IPS-NIHi7 (cell line): ENCODE measurements around the gene POU2F1.
A peak's percentile ranks its signal among the peaks of the same experiment; 100 is the strongest.
"Not testable (repeated sequence)": the region's sequence is repeated elsewhere in the genome, so short reads cannot be mapped to it uniquely, and the experiment has no call there.

ENCODE experiments used
- DNase-seq: peaks from one replicate; pipeline ENCODE4 v3.0.0; 2012; ENCODE audit warnings: mixed read lengths; ENCODE audit errors: extremely low spot score

POU2F1 gene

DNA sequence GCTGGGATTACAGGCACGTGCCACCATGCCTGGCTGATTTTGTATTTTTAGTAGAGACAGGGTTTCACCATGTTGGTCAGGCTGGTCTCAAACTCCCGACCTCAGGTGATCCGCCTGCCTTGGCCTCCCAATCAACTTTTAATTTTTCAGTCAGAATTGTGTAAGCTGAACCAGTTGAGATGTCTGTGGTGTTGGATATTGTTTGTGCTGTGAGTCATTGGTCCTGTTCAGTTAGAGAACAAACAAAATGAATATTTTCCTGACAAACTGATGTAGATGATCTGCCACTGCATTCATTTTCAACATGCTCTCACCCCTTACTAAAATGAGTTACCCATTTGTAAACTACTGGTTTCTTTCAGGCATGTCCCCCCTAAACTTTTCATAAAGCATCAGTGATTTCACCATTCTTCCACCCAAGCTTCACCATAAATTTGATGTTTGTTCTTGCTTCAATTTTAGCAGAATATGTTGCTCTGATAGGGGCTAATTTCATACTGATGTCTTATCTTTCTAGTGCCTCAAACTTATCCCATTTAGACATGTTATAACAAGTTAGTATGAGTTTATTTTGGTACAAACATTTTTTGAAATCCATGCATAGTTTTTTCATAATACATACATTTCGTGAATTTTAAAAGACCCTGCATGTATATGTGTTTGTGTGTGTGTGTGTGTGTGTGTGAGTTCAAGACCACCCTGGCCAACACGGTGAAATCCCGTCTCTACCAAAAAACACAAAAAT, 15.2 kb upstream of the POU2F1 start:
- DNase-seq, result not testable (repeated sequence)

- no peak for DNase-seq
These were observed 14.4 kb upstream of the POU2F1 start for GRCh38 chr1:167206166-167206835.

- no peak for DNase-seq
These were observed 12.6 kb upstream of the POU2F1 start for GRCh38 chr1:167207940-167208623.

DNA sequence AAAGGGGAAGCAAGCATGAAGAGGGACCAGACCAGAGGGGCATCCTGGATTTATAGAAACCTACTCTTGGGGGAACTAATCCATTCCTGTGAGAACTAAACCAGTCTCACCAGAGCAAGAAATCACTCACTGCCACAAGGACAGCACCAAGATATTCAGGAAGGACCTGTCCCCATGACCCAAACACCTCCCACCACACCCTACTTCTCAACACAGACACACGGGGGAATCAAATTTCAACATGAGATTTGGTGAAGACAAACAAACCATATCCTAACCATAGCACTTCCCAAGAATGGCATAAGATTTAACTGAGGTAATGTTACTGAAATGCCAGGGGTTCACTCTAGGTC, 12.1 kb upstream of the POU2F1 start:
- no peak for DNase-seq

DNA sequence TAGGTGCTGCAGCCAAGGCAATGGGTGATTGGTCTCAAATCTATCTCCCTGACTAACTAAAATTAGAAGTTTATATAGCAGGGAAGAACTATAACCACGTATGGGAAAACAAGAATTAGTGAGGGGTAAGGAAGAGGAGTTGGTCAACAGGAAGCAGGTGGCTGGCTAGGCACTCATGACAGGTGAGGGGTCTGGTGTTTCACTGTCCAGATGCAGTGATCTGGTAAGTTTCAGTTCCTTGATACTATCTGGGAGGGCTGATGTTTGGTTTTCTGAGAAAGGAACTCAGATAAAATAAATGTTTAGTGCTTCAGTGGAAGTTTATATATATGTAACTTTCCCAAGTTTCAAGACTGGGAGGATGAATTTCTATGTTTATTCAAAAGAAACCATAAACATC, 11.6 kb upstream of the POU2F1 start:
- DNase-seq, result no peak

DNA sequence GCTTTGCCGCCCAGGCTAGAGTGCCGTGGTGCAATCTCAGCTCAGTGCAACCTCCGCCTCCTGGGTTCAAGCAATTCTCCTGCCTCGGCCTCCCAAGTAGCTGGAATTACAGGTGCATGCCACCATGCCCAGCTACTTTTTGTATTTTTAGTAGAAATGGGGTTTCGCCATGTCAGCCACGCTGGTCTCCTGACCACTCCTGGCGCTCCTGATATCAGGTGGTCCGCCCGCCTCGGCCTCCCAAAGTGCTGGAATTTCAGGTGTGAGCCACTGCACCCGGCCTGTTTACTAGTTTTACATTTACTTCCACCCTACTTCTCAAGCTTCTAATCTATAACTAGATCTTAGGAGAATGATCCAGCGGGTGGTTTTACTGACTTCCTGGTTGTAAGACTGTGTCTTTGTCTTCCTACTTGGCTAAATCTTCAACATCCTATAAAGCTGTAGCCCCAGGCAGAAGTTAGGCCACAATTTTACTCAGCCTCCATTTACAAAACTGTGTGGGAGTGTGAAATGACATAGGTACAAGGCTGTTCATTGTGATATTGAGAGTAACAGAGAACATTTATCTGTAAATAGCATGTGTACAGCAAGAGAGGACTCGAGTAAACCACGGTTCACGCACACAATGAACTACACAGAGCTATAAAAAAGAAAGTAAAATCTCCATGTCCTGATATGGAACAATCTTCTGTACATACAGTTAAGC, 9.6 kb upstream of the POU2F1 start:
- DNase-seq, result no peak

DNA sequence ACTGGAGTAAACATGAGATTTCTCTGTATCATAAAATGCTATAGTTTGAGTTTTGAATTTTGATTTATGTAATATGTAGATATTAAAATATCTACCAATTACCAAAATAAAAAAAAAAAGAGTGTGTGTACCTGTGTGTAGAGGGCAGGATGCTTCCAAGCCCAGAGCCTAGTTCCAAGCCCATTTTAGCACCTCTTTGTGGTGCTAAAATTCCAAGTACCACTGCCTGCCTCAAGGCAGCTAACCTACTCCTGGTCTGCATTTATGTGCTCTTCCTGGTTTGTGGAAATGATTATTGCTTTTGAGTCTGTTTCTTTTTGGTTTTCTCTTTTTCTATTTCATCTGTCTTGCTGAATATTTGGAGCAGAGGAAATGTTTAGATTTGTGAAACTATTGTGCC, 8.7 kb upstream of the POU2F1 start:
- DNase-seq, result no peak

DNA sequence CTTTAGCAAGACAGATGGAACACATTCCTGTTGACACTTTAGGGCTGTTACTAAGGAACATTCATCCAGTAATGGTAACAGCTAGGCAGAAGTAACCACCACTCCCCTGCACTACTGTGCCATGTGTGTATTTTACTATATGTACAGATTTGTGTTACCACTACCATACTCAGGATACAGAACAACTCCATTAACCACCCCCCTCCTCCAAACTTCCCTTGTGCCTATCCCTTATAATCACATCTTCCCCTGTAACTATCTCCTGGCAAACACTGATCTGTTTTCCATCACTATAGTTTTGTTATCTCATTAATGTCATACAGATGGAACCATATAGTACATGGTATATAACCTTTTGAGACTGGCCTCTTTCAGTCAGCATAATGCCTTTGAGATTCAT, 3.9 kb upstream of the POU2F1 start:
- no peak for DNase-seq

GRCh38 chr1:167219194-167219593, 1.5 kb upstream of the POU2F1 start:
- no peak for DNase-seq

DNA sequence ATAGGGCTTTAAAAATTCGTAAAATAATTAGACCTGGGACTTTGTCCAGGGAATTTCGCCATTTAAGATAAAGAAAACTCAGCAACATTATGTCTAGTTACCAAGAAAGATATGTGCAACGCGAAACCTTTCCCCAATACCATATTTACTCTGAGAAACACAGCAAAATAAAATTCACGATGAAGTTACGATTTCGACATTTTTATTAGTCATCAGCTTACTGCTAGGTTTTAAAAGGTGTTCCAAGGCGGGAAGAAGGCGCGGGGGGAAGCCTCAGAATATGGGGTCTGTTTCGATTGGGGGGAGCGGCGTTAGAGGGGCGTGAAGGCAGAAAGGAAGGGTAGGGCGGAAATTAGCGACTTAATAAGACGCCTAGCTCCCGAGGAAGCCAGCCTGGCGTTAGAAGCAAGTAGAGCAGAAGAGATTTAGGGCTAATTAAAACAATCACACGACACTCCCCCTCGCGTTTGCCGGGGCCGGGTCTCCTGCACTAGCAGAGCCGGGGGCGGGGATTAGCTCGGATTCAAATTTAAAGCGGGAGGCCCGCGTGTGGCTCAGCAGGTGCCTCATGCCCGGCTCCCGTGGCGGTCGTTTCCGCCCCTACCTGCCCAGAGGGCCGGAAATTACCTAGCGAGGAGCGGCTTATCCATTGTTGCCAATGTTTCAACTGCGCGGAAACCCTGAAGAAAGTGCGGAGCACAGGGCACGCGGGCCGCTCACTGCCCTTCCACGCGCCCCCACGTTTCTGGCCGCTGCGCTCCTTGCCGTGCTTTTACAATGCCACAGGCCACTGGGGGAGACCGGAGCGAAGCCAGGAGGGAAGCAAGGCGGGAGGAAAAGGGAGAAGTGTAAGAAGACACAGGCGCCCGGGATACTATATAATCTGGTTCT, 795 bp upstream of the POU2F1 start:
- peak; percentile 82 for DNase-seq

GRCh38 chr1:167221126-167221737, 546 bp downstream of the POU2F1 start:
- DNase-seq, result peak; percentile 17

GRCh38 chr1:167221738-167222610, 1.3 kb downstream of the POU2F1 start:
- peak; percentile 35 for DNase-seq

- no peak for DNase-seq
These were observed 2.7 kb downstream of the POU2F1 start for GRCh38 chr1:167223144-167224103.

DNA sequence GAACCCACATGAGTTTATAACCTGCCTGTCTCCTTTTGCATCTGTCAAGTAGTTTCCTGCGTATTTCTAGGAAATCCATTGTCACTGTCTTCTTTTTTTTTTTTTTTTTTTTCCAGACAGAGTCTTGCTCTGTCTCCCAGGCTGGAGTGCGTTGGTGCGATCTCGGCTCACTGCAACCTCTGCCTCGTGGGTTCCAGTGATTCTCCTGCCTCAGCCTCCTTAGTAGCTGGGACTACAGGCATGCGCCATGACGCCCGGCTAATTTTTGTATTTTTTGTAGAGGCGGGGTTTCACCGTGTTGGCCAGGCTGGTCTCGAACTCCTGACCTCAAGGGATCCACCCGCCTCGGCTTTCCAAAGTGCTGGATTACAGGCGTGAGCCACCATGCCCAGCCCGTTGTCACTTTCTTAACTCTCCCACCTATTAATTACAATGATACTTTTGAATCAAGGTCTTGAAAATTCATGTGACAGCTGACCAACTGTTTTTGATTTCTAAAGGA, 4.1 kb downstream of the POU2F1 start:
- DNase-seq, result not testable (repeated sequence)

- no peak for DNase-seq
These were observed 5.2 kb downstream of the POU2F1 start for GRCh38 chr1:167225920-167226319.

DNA sequence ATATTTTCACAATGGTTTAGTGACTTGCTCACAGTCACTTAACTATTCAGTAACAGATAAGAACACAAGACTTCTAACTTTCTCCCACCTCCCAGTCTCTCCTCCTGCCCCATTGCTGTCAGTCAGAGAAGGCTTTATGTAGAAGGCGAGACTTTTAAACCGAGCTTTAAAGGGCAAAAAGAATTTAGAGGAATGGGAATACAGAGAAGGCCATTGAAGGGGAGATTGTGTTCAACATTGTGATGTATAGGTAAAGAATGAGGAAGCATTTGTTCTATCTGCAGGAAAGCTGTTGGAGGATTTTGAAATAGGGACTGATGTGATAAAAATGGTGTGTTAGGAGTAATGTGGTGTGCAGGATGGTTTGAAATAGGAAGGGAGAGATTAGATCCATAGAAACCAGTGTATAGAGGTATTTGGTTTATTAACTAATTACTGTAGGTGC, 7.3 kb downstream of the POU2F1 start:
- DNase-seq, result no peak

DNA sequence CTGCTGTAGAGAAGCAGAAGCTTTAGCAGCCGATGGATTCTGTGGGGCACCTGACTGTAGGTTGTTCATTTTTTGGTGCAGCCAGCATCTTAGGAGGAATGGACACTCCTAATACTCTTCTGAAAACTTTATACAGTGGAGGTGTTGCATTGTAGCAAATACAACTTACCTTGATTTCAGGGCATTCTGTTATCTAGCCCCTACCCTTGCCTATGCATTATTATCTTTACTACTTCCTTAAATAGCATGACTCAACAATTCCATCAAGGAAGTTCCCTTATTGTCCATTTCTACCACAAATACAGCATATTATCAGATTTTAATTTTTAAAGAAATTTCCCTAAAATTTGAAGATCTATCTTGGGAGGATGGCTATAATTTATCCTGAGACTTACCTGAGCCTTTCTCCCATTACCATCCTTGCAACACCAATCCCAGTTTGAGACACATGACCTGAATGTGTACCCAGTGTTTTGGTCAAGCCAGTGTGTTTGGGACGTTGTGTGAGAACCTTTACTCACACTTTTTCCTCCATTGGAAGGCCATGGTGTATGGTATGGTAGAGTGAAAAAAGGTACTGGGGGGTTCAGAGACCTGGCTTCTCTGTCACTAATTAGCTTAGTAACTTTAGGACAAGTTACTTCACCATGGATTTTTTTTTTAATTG, 9.2 kb downstream of the POU2F1 start:
- DNase-seq, result no peak

DNA sequence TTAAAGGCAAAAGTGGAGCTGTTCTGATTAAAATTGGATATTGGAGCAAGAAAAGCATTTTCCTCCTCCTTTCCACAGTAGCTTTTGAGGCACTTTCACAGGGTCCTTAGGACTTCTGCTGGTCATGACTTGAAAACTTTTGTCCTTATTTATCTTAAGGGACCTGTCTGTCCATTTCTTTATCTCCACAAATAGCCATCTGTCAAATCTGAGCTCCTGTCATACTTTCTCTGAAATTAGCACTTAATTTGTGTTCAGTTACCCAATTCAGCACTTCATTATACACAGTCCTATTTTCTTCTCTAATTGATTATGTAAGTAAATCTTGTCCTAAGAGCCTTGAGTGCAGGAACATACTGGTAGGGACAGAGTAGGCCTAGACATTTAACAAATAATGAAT, 9.8 kb downstream of the POU2F1 start:
- no peak for DNase-seq
